Measurements from ENCODE around the gene CAPN11.
"Not testable (repeated sequence)": the region's sequence is repeated elsewhere in the genome, so short reads cannot be mapped to it uniquely, and the experiment has no call there.

Gene CAPN11

DNA sequence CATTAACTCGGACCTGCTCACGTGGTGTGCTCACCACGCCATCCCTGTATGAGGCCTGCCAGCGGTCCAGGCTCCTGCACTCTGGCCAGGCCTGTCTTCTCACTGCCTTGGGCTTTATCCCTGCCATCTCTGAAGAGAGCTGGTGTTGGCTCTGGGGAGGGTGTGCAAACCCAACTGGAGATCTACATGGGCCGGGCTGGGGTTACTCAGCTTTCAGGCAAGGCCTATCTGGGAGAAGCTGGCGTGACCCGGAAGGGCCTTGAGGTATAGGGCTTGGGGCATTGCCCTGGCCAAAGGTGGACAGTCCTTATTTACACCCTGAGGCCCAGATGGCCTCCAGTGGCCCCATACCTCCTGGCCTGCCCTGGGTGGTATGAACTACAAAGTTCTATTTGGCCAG is 69.8 kb downstream of the CAPN11 start:
- DNase-seq (ENCODE audit: low read depth in 3 of 3), result no peak

DNA sequence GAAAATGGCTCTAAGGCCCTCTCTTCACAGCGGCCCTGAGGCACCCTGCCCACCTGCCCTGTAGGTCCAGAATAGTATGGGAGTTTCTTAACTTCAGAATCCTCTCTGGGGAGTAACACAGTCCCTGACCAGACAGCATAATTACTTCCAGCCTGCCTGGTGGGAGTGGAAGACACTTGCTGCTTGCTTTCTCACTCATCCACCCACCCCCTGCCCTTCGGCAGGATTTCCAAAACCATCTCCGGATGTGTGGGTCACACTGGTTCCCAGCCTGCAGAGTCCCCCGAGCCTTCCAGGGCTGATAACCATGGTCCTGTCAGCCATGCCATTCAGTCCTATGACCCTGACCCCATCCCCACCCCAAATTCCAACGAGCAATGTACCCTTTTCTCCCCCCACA is 70.2 kb downstream of the CAPN11 start:
- DNase-seq (ENCODE audit: low read depth in 3 of 3), result no peak

DNA sequence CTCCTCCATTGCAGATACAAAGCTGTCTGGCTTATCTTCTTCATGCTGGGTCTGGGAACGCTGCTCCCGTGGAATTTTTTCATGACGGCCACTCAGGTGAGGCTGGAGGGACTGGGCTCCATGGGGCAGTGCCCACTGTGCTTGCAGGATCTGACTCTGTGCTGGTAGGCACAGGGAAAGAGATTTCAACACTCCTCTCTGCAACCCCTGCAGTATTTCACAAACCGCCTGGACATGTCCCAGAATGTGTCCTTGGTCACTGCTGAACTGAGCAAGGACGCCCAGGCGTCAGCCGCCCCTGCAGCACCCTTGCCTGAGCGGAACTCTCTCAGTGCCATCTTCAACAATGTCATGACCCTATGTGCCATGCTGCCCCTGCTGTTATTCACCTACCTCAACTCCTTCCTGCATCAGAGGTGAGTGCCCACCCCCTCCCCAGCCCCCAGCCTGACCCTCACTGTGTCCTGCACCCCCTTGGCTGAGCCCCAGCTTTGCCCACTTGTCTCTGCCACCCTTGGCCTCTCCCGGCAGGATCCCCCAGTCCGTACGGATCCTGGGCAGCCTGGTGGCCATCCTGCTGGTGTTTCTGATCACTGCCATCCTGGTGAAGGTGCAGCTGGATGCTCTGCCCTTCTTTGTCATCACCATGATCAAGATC is 70.9 kb downstream of the CAPN11 start:
- no peak for DNase-seq (ENCODE audit: low read depth in 3 of 3)

DNA sequence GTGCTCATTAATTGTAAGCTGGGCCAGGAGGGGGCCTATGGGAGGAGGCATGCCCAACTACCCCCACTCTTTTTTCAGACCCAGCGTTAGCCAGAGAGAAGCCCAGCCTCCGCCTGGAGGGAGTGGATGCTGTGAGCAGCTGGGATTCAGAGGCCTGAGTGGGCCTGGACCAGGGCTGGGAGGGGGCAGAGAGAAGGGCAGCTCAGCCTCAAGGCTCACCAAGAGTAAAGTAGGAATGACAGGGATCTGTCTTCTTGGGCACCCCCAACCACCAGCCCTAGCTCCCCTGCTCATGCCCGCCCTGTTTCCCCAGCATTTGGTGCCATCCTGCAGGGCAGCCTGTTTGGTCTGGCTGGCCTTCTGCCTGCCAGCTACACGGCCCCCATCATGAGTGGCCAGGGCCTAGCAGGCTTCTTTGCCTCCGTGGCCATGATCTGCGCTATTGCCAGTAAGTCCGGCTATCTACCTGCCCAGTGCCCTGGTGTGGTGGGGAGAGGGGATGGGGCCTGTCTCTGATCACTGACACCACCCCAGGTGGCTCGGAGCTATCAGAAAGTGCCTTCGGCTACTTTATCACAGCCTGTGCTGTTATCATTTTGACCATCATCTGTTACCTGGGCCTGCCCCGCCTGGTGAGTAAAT is 71.5 kb downstream of the CAPN11 start:
- no peak for DNase-seq (ENCODE audit: low read depth in 3 of 3)

DNA sequence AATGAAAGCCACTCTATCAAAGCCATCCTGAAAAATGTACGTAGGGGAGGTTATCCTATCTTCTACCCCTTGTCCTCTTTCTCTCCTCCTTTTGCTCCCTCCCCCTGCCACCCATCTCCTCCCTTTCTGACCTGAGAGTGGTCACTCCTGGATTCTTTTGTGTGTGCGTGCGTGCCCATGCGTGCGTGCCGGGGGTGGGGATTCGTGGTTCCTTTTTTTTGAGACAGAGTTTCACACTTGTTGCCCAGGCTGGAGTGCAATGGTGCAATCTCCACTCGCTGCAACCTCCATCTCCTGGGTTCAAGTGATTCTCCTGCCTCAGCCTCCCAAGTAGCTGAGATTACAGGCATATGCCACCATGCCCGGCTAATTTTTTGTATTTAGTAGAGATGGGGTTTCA is 72.8 kb downstream of the CAPN11 start:
- not testable (repeated sequence) for DNase-seq (ENCODE audit: low read depth in 3 of 3)

DNA sequence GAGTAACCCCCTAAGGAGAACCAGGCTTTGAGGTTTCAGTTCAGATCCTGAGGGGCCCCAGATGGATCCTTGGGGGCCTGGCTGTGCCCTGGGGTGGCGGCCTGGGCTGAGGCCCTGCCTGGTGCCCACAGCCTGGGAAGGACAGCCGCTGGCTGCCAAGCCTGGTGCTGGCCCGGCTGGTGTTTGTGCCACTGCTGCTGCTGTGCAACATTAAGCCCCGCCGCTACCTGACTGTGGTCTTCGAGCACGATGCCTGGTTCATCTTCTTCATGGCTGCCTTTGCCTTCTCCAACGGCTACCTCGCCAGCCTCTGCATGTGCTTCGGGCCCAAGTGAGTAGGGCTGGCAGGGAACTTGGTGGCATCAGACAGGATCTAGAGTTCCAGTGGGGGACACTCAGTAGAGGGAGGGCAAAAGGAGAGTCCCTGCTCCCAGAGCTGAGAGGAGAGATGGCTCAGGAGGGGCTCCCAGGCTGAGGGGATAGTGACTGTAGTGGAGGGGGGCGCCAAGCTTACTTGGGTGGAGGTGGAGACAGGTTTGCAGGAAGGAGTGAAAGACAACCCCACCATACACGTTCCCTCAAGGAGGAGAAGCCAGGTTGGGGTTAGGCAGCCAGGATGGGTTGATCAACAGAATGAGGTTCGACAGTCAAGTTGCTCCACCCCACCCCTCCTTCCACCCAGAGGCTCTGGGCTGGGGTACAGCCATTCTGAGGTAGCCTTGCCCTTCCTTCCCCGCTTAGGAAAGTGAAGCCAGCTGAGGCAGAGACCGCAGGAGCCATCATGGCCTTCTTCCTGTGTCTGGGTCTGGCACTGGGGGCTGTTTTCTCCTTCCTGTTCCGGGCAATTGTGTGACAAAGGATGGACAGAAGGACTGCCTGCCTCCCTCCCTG is 74.3 kb downstream of the CAPN11 start:
- DNase-seq (ENCODE audit: low read depth in 3 of 3), result no peak

DNA sequence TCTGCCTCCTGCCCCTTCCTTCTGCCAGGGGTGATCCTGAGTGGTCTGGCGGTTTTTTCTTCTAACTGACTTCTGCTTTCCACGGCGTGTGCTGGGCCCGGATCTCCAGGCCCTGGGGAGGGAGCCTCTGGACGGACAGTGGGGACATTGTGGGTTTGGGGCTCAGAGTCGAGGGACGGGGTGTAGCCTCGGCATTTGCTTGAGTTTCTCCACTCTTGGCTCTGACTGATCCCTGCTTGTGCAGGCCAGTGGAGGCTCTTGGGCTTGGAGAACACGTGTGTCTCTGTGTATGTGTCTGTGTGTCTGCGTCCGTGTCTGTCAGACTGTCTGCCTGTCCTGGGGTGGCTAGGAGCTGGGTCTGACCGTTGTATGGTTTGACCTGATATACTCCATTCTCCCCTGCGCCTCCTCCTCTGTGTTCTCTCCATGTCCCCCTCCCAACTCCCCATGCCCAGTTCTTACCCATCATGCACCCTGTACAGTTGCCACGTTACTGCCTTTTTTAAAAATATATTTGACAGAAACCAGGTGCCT is 75.0 kb downstream of the CAPN11 start:
- DNase-seq (ENCODE audit: low read depth in 3 of 3), result no peak
